CD4-positive, alpha-beta T cell treated with Interferon gamma for 1 hour (primary cell): ENCODE results near the gene FGG.

Source experiments
- DNase-seq: peaks from one replicate; pipeline ENCODE4 v3.0.0-alpha.2; 2020

The FGG gene

GRCh38 chr4:154585369-154586018, 27.0 kb downstream of the FGG start:
- no peak for DNase-seq

GRCh38 chr4:154584259-154584658, 28.2 kb downstream of the FGG start:
- DNase-seq = no peak

GRCh38 chr4:154583677-154584076, 28.8 kb downstream of the FGG start:
- no peak for DNase-seq

- no peak for DNase-seq
Observed at GRCh38 chr4:154583230-154583629, 29.2 kb downstream of the FGG start.

- no peak for DNase-seq
Observed at GRCh38 chr4:154582723-154583122, 29.7 kb downstream of the FGG start.

GRCh38 chr4:154579927-154580326, 32.5 kb downstream of the FGG start:
- no peak for DNase-seq

- no peak for DNase-seq
Observed at GRCh38 chr4:154578919-154579318, 33.5 kb downstream of the FGG start.

- no peak for DNase-seq
Observed at GRCh38 chr4:154577324-154577723, 35.1 kb downstream of the FGG start.

GRCh38 chr4:154574311-154574710, 38.1 kb downstream of the FGG start:
- no peak for DNase-seq

- DNase-seq = no peak
Observed at GRCh38 chr4:154573190-154573870, 39.1 kb downstream of the FGG start.

- DNase-seq = no peak
Observed at GRCh38 chr4:154569584-154569983, 42.9 kb downstream of the FGG start.

- no peak for DNase-seq
Observed at GRCh38 chr4:154569028-154569427, 43.4 kb downstream of the FGG start.

GRCh38 chr4:154566639-154567204, 45.7 kb downstream of the FGG start:
- DNase-seq = no peak

GRCh38 chr4:154565704-154566103, 46.8 kb downstream of the FGG start:
- no peak for DNase-seq

GRCh38 chr4:154564311-154564710, 48.1 kb downstream of the FGG start:
- DNase-seq = no peak

GRCh38 chr4:154562697-154563254, 49.7 kb downstream of the FGG start, which contains the start of gene FGB:
TSS of gene FGB (plus strand) at chr4:154563011. CDS start at chr4:154563019, 8 bp downstream.
- no peak for DNase-seq

GRCh38 chr4:154560824-154561231, 51.6 kb downstream of the FGG start:
- no peak for DNase-seq

- no peak for DNase-seq
Observed at GRCh38 chr4:154560419-154560801, 52.0 kb downstream of the FGG start.

- no peak for DNase-seq
Observed at GRCh38 chr4:154559494-154560418, 52.7 kb downstream of the FGG start.

- no peak for DNase-seq
Observed at GRCh38 chr4:154559141-154559493, 53.3 kb downstream of the FGG start.
